Activated naive CD4-positive, alpha-beta T cell treated with anti-CD3 and anti-CD28 coated beads, Interleukin-2, amount 50 U/mL, for 24 hours (primary cell): Measurements from ENCODE around the gene SERPINA9.

Experiments
- H3K27ac Mint-ChIP-seq: one replicate; pipeline ENCODE4 v1.8.0; 2021; ENCODE audit warnings: mild to moderate bottlenecking, mixed read lengths
- H3K27me3 Mint-ChIP-seq: one replicate; pipeline ENCODE4 v1.8.0; 2021; ENCODE audit warnings: mixed read lengths
- H3K36me3 Mint-ChIP-seq: one replicate; pipeline ENCODE4 v1.8.0; 2021; ENCODE audit warnings: mixed read lengths
- H3K4me1 Mint-ChIP-seq: one replicate; pipeline ENCODE4 v1.8.0; 2021; ENCODE audit warnings: mixed read lengths
- H3K4me3 Mint-ChIP-seq: one replicate; pipeline ENCODE4 v1.8.0; 2021; ENCODE audit warnings: mild to moderate bottlenecking, mixed read lengths
- H3K9me3 Mint-ChIP-seq: one replicate; pipeline ENCODE4 v1.8.0; 2021; ENCODE audit warnings: mixed read lengths

SERPINA9 gene

GRCh38 chr14:94474581-94475031, 1.4 kb downstream of the SERPINA9 start:
- Mint-ChIP-seq H3K27ac (no peak overlapping the region), H3K4me3 (no peak overlapping the region), H3K4me1 (no peaks in the 10 kb centered on the region), H3K27me3 (peaks cover 7% of the 10 kb centered on the region), H3K9me3 (no peaks in the 10 kb centered on the region), H3K36me3 (no peaks in the 10 kb centered on the region)

- H3K27ac Mint-ChIP-seq = no peak overlapping the region
Observed at GRCh38 chr14:94473666-94474410, 2.2 kb downstream of the SERPINA9 start.

GRCh38 chr14:94472842-94473241, 3.2 kb downstream of the SERPINA9 start:
- H3K36me3 Mint-ChIP-seq = no peaks in the 10 kb centered on the region
- no peak overlapping the region for H3K27ac Mint-ChIP-seq
- peaks cover 7% of the 10 kb centered on the region for H3K27me3 Mint-ChIP-seq
- H3K9me3 Mint-ChIP-seq = no peaks in the 10 kb centered on the region
- no peaks in the 10 kb centered on the region for H3K4me1 Mint-ChIP-seq
- no peak overlapping the region for H3K4me3 Mint-ChIP-seq

More at GRCh38 chr14:94473666-94474410, 2.2 kb downstream of the SERPINA9 start:
- peaks cover 7% of the 10 kb centered on the region for H3K27me3 Mint-ChIP-seq
- H3K4me1 Mint-ChIP-seq = no peaks in the 10 kb centered on the region
- no peaks in the 10 kb centered on the region for H3K9me3 Mint-ChIP-seq
- no peak overlapping the region for H3K4me3 Mint-ChIP-seq
- H3K36me3 Mint-ChIP-seq = no peaks in the 10 kb centered on the region

GRCh38 chr14:94471045-94471444, 5.0 kb downstream of the SERPINA9 start:
- H3K27ac Mint-ChIP-seq = no peak overlapping the region
- H3K36me3 Mint-ChIP-seq = no peaks in the 10 kb centered on the region
- peaks cover 5% of the 10 kb centered on the region for H3K9me3 Mint-ChIP-seq
- no peaks in the 10 kb centered on the region for H3K4me1 Mint-ChIP-seq
- no peak overlapping the region for H3K4me3 Mint-ChIP-seq
- peaks cover 7% of the 10 kb centered on the region for H3K27me3 Mint-ChIP-seq

GRCh38 chr14:94470311-94470710, 5.7 kb downstream of the SERPINA9 start:
- H3K27me3 Mint-ChIP-seq = peaks cover 7% of the 10 kb centered on the region
- H3K4me3 Mint-ChIP-seq = no peak overlapping the region
- no peaks in the 10 kb centered on the region for H3K4me1 Mint-ChIP-seq
- H3K27ac Mint-ChIP-seq = no peak overlapping the region
- H3K9me3 Mint-ChIP-seq = peaks cover 6% of the 10 kb centered on the region
- H3K36me3 Mint-ChIP-seq = no peaks in the 10 kb centered on the region

GRCh38 chr14:94469261-94469660, 6.7 kb downstream of the SERPINA9 start:
- Mint-ChIP-seq H3K4me1 (no peaks in the 10 kb centered on the region), H3K27me3 (peaks cover 7% of the 10 kb centered on the region), H3K27ac (no peak overlapping the region), H3K4me3 (no peak overlapping the region), H3K36me3 (no peaks in the 10 kb centered on the region), H3K9me3 (peaks cover 6% of the 10 kb centered on the region)

- no peaks in the 10 kb centered on the region for H3K36me3 Mint-ChIP-seq
- peaks cover 7% of the 10 kb centered on the region for H3K27me3 Mint-ChIP-seq
- no peak overlapping the region for H3K4me3 Mint-ChIP-seq
- H3K9me3 Mint-ChIP-seq = peaks cover 6% of the 10 kb centered on the region
- no peaks in the 10 kb centered on the region for H3K4me1 Mint-ChIP-seq
- no peak overlapping the region for H3K27ac Mint-ChIP-seq
Observed at GRCh38 chr14:94467728-94468520, 8.1 kb downstream of the SERPINA9 start.

- Mint-ChIP-seq H3K4me3 (no peak overlapping the region), H3K9me3 (peaks cover 6% of the 10 kb centered on the region), H3K4me1 (no peaks in the 10 kb centered on the region), H3K36me3 (no peaks in the 10 kb centered on the region), H3K27me3 (peaks cover 7% of the 10 kb centered on the region), H3K27ac (no peak overlapping the region)
Observed at GRCh38 chr14:94466706-94467370, 9.2 kb downstream of the SERPINA9 start.

- Mint-ChIP-seq H3K4me3 (no peak overlapping the region), H3K36me3 (no peaks in the 10 kb centered on the region), H3K9me3 (peaks cover 6% of the 10 kb centered on the region), H3K27me3 (peaks cover 8% of the 10 kb centered on the region), H3K4me1 (no peaks in the 10 kb centered on the region), H3K27ac (no peak overlapping the region)
Observed at GRCh38 chr14:94465042-94465441, 11.0 kb downstream of the SERPINA9 start.

GRCh38 chr14:94464290-94464689, 11.7 kb downstream of the SERPINA9 start:
- peaks cover 8% of the 10 kb centered on the region for H3K27me3 Mint-ChIP-seq
- H3K4me3 Mint-ChIP-seq = no peak overlapping the region
- peaks cover 6% of the 10 kb centered on the region for H3K9me3 Mint-ChIP-seq

GRCh38 chr14:94462763-94463572, 13.0 kb downstream of the SERPINA9 start:
- Mint-ChIP-seq H3K4me1 (no peaks in the 10 kb centered on the region), H3K4me3 (no peak overlapping the region), H3K27ac (no peak overlapping the region), H3K27me3 (peaks cover 8% of the 10 kb centered on the region), H3K9me3 (peaks cover 6% of the 10 kb centered on the region), H3K36me3 (no peaks in the 10 kb centered on the region)

More at GRCh38 chr14:94464290-94464689, 11.7 kb downstream of the SERPINA9 start:
- no peaks in the 10 kb centered on the region for H3K4me1 Mint-ChIP-seq
- H3K27ac Mint-ChIP-seq = no peak overlapping the region
- H3K36me3 Mint-ChIP-seq = no peaks in the 10 kb centered on the region

- no peak overlapping the region for H3K4me3 Mint-ChIP-seq
- H3K27me3 Mint-ChIP-seq = peaks cover 8% of the 10 kb centered on the region
- H3K36me3 Mint-ChIP-seq = no peaks in the 10 kb centered on the region
- no peak overlapping the region for H3K27ac Mint-ChIP-seq
- H3K9me3 Mint-ChIP-seq = peaks cover 6% of the 10 kb centered on the region
- no peaks in the 10 kb centered on the region for H3K4me1 Mint-ChIP-seq
Observed at GRCh38 chr14:94462219-94462551, 13.8 kb downstream of the SERPINA9 start.

GRCh38 chr14:94461526-94462218, 14.3 kb downstream of the SERPINA9 start:
- H3K27ac Mint-ChIP-seq = no peak overlapping the region
- no peaks in the 10 kb centered on the region for H3K4me1 Mint-ChIP-seq
- peaks cover 6% of the 10 kb centered on the region for H3K9me3 Mint-ChIP-seq
- H3K4me3 Mint-ChIP-seq = no peak overlapping the region
- peaks cover 8% of the 10 kb centered on the region for H3K27me3 Mint-ChIP-seq
- H3K36me3 Mint-ChIP-seq = no peaks in the 10 kb centered on the region

GRCh38 chr14:94460631-94461416, 15.2 kb downstream of the SERPINA9 start:
- Mint-ChIP-seq H3K4me3 (no peak overlapping the region), H3K36me3 (no peaks in the 10 kb centered on the region), H3K4me1 (no peaks in the 10 kb centered on the region), H3K9me3 (no peaks in the 10 kb centered on the region), H3K27me3 (peaks cover 9% of the 10 kb centered on the region), H3K27ac (no peak overlapping the region)
